Fibroblast of lung (primary cell): ENCODE results near the gene LGR4. TPM values are rescaled to one million over a fixed set of nuclear protein-coding genes. Genes with fewer than 3 reads are reported as not detected.

Experiments used
- DNase-seq, 2 donors: peaks; one replicate each; pipeline versions ENCODE4 v3.0.0 to v3.0.0-alpha.2; 2010; ENCODE audit warnings: low read depth in 2 of 2
- H2AFZ ChIP-seq: 2 replicates; pipeline ENCODE4 v1.5.1; 2012; ENCODE audit warnings: low read length, control low read depth, inconsistent platforms
- H3K27ac ChIP-seq: 2 replicates; pipeline ENCODE4 v1.5.1; 2011; ENCODE audit warnings: low read length, control low read depth; ENCODE audit not compliant: insufficient read depth
- H3K27me3 ChIP-seq: 2 replicates; pipeline ENCODE4 v1.5.1; 2011; ENCODE audit warnings: mild to moderate bottlenecking, low read length; ENCODE audit not compliant: control insufficient read depth, insufficient read depth
- H3K36me3 ChIP-seq: 2 replicates; pipeline ENCODE4 v1.5.1; 2011; ENCODE audit warnings: low read length; ENCODE audit not compliant: control insufficient read depth, insufficient read depth
- H3K4me1 ChIP-seq: 2 replicates; pipeline ENCODE4 v1.5.1; 2011; ENCODE audit warnings: low read length; ENCODE audit not compliant: control insufficient read depth, insufficient read depth; ENCODE audit errors: extremely low read depth
- H3K4me2 ChIP-seq: 2 replicates; pipeline ENCODE4 v1.5.1; 2011; ENCODE audit warnings: low read length, control low read depth; ENCODE audit not compliant: insufficient read depth; ENCODE audit errors: extremely low read depth
- H3K4me3 ChIP-seq, 4 experiments: fragments of 200-600 bp in 1 of 4; sonication (generic) in 1 of 4; replicated peaks in 1 of 4; 2 replicates each; pipeline ENCODE4 v1.5.1; 2011 to 2016; ENCODE audit warnings: low read length in 4 of 4, low read depth in 3 of 4, mild to moderate bottlenecking in 3 of 4, control low read depth in 2 of 4, inconsistent platforms in 1 of 4, mixed read lengths in 1 of 4; ENCODE audit not compliant: insufficient read depth in 1 of 4; ENCODE audit errors: control extremely low read depth in 1 of 4
- H3K79me2 ChIP-seq: 2 replicates; pipeline ENCODE4 v1.5.1; 2012; ENCODE audit warnings: mild to moderate bottlenecking, low read length, inconsistent platforms; ENCODE audit not compliant: control insufficient read depth, insufficient read depth
- H3K9ac ChIP-seq: 2 replicates; pipeline ENCODE4 v1.5.1; 2011; ENCODE audit warnings: mild to moderate bottlenecking, low read length, control low read depth; ENCODE audit not compliant: insufficient read depth
- H3K9me3 ChIP-seq: 2 replicates; pipeline ENCODE4 v1.5.1; 2012; ENCODE audit warnings: low read depth, low read length; ENCODE audit not compliant: control insufficient read depth, insufficient read depth
- H4K20me1 ChIP-seq: 2 replicates; pipeline ENCODE4 v1.5.1; 2011; ENCODE audit warnings: low read length; ENCODE audit not compliant: control insufficient read depth, insufficient read depth; ENCODE audit errors: extremely low read depth
- EZH2 ChIP-seq: IDR thresholded peaks from 2 replicates; pipeline ENCODE4 v1.5.1; 2012; ENCODE audit warnings: low read length, control low read depth, mild to moderate bottlenecking; ENCODE audit errors: missing control alignments
- polyA plus RNA-seq, 2 donors: library from polyadenylated mRNA; depleted of rRNA in 1 of 2; stranded (reverse) in 1 of 2; unstranded in 1 of 2; fragments of >200 nt; gene quantifications; 2 replicates each; pipeline ENCODE4 v1.2.1, GENCODE V29; 2011 to 2012; ENCODE audit warnings: missing spikeins in 1 of 2
- total RNA-seq: library from RNA; depleted of rRNA; stranded (reverse); fragments of >200 nt; gene quantifications from 2 replicates; pipeline ENCODE4 v1.2.1, GENCODE V29; 2014
- TF ChIP-seq, protein P1 (sequence below), 2 donors: IDR thresholded peaks in 1 of 2; conservative IDR thresholded peaks in 1 of 2; 1 replicate in 1 of 2; 2 replicates in 1 of 2; pipeline ENCODE4 v1.5.1; 2011 to 2012; ENCODE audit warnings: low read length in 2 of 2, control low read depth in 1 of 2, inconsistent platforms in 1 of 2, low read depth in 1 of 2, mild to moderate bottlenecking in 1 of 2

Gene LGR4
- total and polyA plus RNA-seq, 2 donors (not counting 1 experiment from before 2014, with no cell fraction given), result 6.4 to 8.8 TPM

- Histone ChIP-seq H3K36me3 (no peaks in the 10 kb centered on the region), H3K4me1 (peaks cover 3% of the 10 kb centered on the region), H3K4me3 (no peak overlapping the region), H3K27ac (no peak overlapping the region), H2AFZ (no peak overlapping the region), H3K9me3 (no peaks in the 10 kb centered on the region), H3K79me2 (no peaks in the 10 kb centered on the region), H3K27me3 (no peaks in the 10 kb centered on the region), H4K20me1 (no peaks in the 10 kb centered on the region), H3K9ac (no peak overlapping the region), H3K4me2 (no peak overlapping the region)
- TF ChIP-seq, protein P1, sequence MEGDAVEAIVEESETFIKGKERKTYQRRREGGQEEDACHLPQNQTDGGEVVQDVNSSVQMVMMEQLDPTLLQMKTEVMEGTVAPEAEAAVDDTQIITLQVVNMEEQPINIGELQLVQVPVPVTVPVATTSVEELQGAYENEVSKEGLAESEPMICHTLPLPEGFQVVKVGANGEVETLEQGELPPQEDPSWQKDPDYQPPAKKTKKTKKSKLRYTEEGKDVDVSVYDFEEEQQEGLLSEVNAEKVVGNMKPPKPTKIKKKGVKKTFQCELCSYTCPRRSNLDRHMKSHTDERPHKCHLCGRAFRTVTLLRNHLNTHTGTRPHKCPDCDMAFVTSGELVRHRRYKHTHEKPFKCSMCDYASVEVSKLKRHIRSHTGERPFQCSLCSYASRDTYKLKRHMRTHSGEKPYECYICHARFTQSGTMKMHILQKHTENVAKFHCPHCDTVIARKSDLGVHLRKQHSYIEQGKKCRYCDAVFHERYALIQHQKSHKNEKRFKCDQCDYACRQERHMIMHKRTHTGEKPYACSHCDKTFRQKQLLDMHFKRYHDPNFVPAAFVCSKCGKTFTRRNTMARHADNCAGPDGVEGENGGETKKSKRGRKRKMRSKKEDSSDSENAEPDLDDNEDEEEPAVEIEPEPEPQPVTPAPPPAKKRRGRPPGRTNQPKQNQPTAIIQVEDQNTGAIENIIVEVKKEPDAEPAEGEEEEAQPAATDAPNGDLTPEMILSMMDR (conservative IDR thresholded peaks at IDR 0.05 in 1 of 2, IDR thresholded peaks at IDR 0.05 in 1 of 2; ENCODE audit: low read depth in 1 of 2, low read length in 2 of 2), result no peak
- TF ChIP-seq EZH2, result no peak
- DNase-seq, result no peak
Observed at GRCh38 chr11:27408246-27408800, 64.3 kb downstream of the LGR4 start.

GRCh38 chr11:27406498-27407354 is 65.9 kb downstream of the LGR4 start:
- H3K4me1 ChIP-seq, result peaks cover 3% of the 10 kb centered on the region
- H3K9me3 ChIP-seq, result no peaks in the 10 kb centered on the region
- H3K27me3 ChIP-seq, result no peaks in the 10 kb centered on the region
- TF ChIP-seq EZH2, result no peak
- TF ChIP-seq, protein P1 (conservative IDR thresholded peaks at IDR 0.05 in 1 of 2, IDR thresholded peaks at IDR 0.05 in 1 of 2; ENCODE audit: low read depth in 1 of 2, low read length in 2 of 2), result no peak
- no peak overlapping the region for H3K4me3 ChIP-seq
- no peaks in the 10 kb centered on the region for H4K20me1 ChIP-seq
- no peaks in the 10 kb centered on the region for H3K36me3 ChIP-seq
- no peak overlapping the region for H3K4me2 ChIP-seq
- peak in 1 of 2 donors; percentile 35 for DNase-seq
- H3K27ac ChIP-seq, result no peak overlapping the region
- H2AFZ ChIP-seq, result no peak overlapping the region
- no peaks in the 10 kb centered on the region for H3K79me2 ChIP-seq
- H3K9ac ChIP-seq, result no peak overlapping the region

DNA sequence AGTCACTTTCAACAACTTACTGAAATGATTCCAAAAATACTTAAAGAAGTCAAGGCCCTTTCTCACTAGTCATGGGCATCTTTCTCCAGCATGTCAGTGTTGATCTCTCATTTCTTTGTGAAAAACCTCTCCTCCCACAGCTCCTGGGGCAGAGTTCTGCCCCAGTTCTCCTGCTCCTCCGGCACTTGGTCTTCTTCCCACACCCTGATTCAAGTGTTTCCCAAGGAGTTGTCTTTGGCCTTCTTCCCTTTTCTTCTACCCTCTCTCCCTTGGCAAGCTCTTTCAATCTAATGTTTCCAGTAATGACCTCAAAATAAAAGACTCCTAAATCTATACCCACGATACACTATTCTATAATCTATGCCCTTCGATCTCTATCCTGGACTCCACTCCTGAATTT is 67.5 kb downstream of the LGR4 start:
- peaks cover 2% of the 10 kb centered on the region for H3K4me1 ChIP-seq
- H3K27me3 ChIP-seq, result no peaks in the 10 kb centered on the region
- no peaks in the 10 kb centered on the region for H4K20me1 ChIP-seq
- no peak overlapping the region for H3K4me2 ChIP-seq
- no peaks in the 10 kb centered on the region for H3K79me2 ChIP-seq
- no peak overlapping the region for H3K27ac ChIP-seq
- no peak for DNase-seq
- H3K9ac ChIP-seq, result no peak overlapping the region
- H2AFZ ChIP-seq, result no peak overlapping the region
- no peaks in the 10 kb centered on the region for H3K36me3 ChIP-seq
- no peaks in the 10 kb centered on the region for H3K9me3 ChIP-seq
- no peak overlapping the region for H3K4me3 ChIP-seq
- no peak for TF ChIP-seq EZH2
- TF ChIP-seq, protein P1 (conservative IDR thresholded peaks at IDR 0.05 in 1 of 2, IDR thresholded peaks at IDR 0.05 in 1 of 2; ENCODE audit: low read depth in 1 of 2, low read length in 2 of 2), result no peak
